ENCODE results near the gene GRPEL1.
"Not testable (repeated sequence)": the region's sequence is repeated elsewhere in the genome, so short reads cannot be mapped to it uniquely, and the experiment has no call there.

GRPEL1 gene

GRCh38 chr4:7067452-7068278 lies at the start of gene GRPEL1:
Gene GRPEL1, minus strand, starts transcription at chr4:7068064. Its CDS starts 32 bp downstream, at chr4:7068032.
- in situ Hi-C loops (cut with MboI; ENCODE audit: low sequenced_read_pairs) = no loop called here

GRCh38 chr4:7116705-7117104 lies 48.8 kb upstream of the GRPEL1 start:
- in situ Hi-C loops (cut with MboI; ENCODE audit: low sequenced_read_pairs) = no loop called here

GRCh38 chr4:7115557-7116340 lies 47.9 kb upstream of the GRPEL1 start:
- in situ Hi-C loops (cut with MboI; ENCODE audit: low sequenced_read_pairs) = no loop called here

- in situ Hi-C loops (cut with MboI; ENCODE audit: low sequenced_read_pairs) = no loop called here
Measured at GRCh38 chr4:7112656-7113055, 44.8 kb upstream of the GRPEL1 start.

- in situ Hi-C loops (cut with MboI; ENCODE audit: low sequenced_read_pairs) = no loop called here
Measured at GRCh38 chr4:7111441-7111840, 43.6 kb upstream of the GRPEL1 start.

- in situ Hi-C loops (cut with MboI; ENCODE audit: low sequenced_read_pairs) = no loop called here
Measured at GRCh38 chr4:7110546-7110945, 42.7 kb upstream of the GRPEL1 start.

GRCh38 chr4:7109169-7109568 lies 41.3 kb upstream of the GRPEL1 start:
- in situ Hi-C loops (cut with MboI; ENCODE audit: low sequenced_read_pairs) = no loop called here

GRCh38 chr4:7108660-7109059 lies 40.8 kb upstream of the GRPEL1 start:
- in situ Hi-C loops (cut with MboI; ENCODE audit: low sequenced_read_pairs) = no loop called here

GRCh38 chr4:7108046-7108625 lies 40.3 kb upstream of the GRPEL1 start:
- in situ Hi-C loops (cut with MboI; ENCODE audit: low sequenced_read_pairs) = no loop called here

GRCh38 chr4:7107166-7107905 lies 39.5 kb upstream of the GRPEL1 start:
- in situ Hi-C loops (cut with MboI; ENCODE audit: low sequenced_read_pairs) = no loop called here

- in situ Hi-C loops (cut with MboI; ENCODE audit: low sequenced_read_pairs) = no loop called here
Measured at GRCh38 chr4:7105276-7105675, 37.4 kb upstream of the GRPEL1 start.

GRCh38 chr4:7104366-7105031 lies 36.6 kb upstream of the GRPEL1 start:
- in situ Hi-C loops (cut with MboI; ENCODE audit: low sequenced_read_pairs) = no loop called here

- in situ Hi-C loops (cut with MboI; ENCODE audit: low sequenced_read_pairs) = no loop called here
Measured at GRCh38 chr4:7103607-7104365, 35.9 kb upstream of the GRPEL1 start.

- in situ Hi-C loops (cut with MboI; ENCODE audit: low sequenced_read_pairs) = no loop called here
Measured at GRCh38 chr4:7103031-7103606, 35.3 kb upstream of the GRPEL1 start.

GRCh38 chr4:7102516-7102909 lies 34.6 kb upstream of the GRPEL1 start:
- in situ Hi-C loops (cut with MboI; ENCODE audit: low sequenced_read_pairs) = not testable (repeated sequence)

GRCh38 chr4:7101692-7102515 lies 34.0 kb upstream of the GRPEL1 start:
- in situ Hi-C loops (cut with MboI; ENCODE audit: low sequenced_read_pairs) = no loop called here

GRCh38 chr4:7096236-7096635 lies 28.4 kb upstream of the GRPEL1 start:
- in situ Hi-C loops (cut with MboI; ENCODE audit: low sequenced_read_pairs) = no loop called here

- in situ Hi-C loops (cut with MboI; ENCODE audit: low sequenced_read_pairs) = no loop called here
Measured at GRCh38 chr4:7095611-7096155, 27.8 kb upstream of the GRPEL1 start.
